ENCODE results near the gene TM6SF1.

Gene TM6SF1

DNA sequence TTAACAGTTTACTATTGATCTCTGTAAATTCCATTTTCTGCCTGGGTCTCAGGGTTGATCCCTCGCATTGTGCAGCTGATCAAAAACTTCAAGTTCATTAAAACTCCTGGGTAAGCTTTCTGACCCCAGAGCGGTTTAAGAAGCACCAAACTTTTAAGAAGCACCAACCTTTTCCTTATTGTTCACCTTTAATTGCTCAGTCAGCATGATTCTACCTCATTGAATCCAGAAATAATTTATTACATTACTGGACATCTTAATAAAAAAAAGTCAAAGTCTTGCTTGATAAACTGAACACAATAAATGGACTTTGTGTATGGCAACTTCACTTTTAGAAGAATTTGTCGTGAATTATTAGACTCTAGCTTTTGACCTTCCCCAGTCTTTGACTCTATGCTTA, 53.3 kb downstream of the TM6SF1 start:
- Histone ChIP-seq H3K4me3 (replicated peaks; ENCODE audit: low read depth, low read length) (no peak overlapping the region), H3K36me3 (ENCODE audit: control insufficient read depth, insufficient read depth, low read length) (peaks cover 3% of the 10 kb centered on the region; the same call in 1 of the 2 replicates), H3K27me3 (replicated peaks; ENCODE audit: control insufficient read depth, insufficient read depth, low read length) (no peaks in the 10 kb centered on the region)
- TF ChIP-seq, protein P1, sequence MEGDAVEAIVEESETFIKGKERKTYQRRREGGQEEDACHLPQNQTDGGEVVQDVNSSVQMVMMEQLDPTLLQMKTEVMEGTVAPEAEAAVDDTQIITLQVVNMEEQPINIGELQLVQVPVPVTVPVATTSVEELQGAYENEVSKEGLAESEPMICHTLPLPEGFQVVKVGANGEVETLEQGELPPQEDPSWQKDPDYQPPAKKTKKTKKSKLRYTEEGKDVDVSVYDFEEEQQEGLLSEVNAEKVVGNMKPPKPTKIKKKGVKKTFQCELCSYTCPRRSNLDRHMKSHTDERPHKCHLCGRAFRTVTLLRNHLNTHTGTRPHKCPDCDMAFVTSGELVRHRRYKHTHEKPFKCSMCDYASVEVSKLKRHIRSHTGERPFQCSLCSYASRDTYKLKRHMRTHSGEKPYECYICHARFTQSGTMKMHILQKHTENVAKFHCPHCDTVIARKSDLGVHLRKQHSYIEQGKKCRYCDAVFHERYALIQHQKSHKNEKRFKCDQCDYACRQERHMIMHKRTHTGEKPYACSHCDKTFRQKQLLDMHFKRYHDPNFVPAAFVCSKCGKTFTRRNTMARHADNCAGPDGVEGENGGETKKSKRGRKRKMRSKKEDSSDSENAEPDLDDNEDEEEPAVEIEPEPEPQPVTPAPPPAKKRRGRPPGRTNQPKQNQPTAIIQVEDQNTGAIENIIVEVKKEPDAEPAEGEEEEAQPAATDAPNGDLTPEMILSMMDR (IDR thresholded peaks at IDR 0.05; ENCODE audit: insufficient read depth, low read length, poor library complexity, severe bottlenecking), result no peak
- no peak for DNase-seq (ENCODE audit: extremely low read depth, insufficient read length)

DNA sequence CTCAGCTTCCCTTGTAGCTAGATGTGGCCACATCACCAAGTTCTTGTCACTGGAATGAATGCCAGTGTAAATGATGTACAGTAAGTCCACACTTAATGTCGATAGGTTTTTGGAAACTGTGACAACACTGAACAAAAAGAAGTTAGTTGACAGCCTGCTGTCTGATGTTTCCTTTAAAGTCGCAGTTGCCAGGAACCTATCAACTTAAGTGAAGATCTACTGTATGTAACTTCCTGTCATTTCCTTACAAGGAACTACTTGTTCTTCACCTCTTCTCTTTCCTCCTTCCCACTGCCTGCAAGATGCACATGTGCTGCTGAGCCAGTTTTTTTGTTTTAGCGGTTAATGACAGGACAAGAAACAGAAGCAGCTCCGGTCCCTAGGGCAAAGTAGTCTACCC, 55.6 kb downstream of the TM6SF1 start:
- Histone ChIP-seq H3K36me3 (ENCODE audit: control insufficient read depth, insufficient read depth, low read length) (no peaks in the 10 kb centered on the region), H3K4me3 (replicated peaks; ENCODE audit: low read depth, low read length) (no peak overlapping the region), H3K27me3 (replicated peaks; ENCODE audit: control insufficient read depth, insufficient read depth, low read length) (no peaks in the 10 kb centered on the region)
- DNase-seq (ENCODE audit: extremely low read depth, insufficient read length), result no peak
- TF ChIP-seq, protein P1 (IDR thresholded peaks at IDR 0.05; ENCODE audit: insufficient read depth, low read length, poor library complexity, severe bottlenecking), result no peak

DNA sequence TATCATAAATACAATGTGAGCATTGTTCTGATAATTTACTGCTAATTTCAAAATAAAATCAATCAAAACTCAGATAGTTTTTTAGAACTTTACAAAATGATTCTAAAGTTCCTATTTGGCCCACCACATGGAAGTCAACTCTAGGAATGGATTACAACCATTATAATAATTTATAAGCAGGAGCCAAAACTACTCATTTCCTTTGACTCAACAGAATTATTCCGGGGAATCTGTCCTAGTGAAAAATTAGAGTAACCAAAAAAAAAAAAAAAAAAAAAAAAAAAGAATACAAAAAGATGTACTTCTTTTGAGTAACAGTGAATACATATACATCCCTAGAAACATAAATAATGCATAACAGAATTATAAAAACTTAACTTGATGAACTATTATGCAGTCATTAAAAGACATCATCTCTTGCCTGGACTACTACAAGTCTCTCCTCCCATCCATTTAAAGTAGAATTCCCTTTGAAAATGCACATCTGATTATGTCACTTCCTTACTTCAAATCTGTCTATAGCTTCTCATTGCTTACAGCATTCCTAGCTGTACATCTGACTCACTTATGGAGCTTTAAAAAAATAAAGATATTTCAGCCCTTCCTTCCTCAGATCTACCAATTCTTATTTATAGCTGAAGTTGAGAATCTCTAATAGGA, 56.8 kb downstream of the TM6SF1 start:
- H3K27me3 ChIP-seq (replicated peaks; ENCODE audit: control insufficient read depth, insufficient read depth, low read length), result no peaks in the 10 kb centered on the region
- no peak overlapping the region; the same call in 1 of the 2 replicates for H3K4me3 ChIP-seq (replicated peaks; ENCODE audit: low read depth, low read length)
- no peak for DNase-seq (ENCODE audit: extremely low read depth, insufficient read length)
- H3K36me3 ChIP-seq (ENCODE audit: control insufficient read depth, insufficient read depth, low read length), result no peaks in the 10 kb centered on the region
- TF ChIP-seq, protein P1 (IDR thresholded peaks at IDR 0.05; ENCODE audit: insufficient read depth, low read length, poor library complexity, severe bottlenecking), result no peak

DNA sequence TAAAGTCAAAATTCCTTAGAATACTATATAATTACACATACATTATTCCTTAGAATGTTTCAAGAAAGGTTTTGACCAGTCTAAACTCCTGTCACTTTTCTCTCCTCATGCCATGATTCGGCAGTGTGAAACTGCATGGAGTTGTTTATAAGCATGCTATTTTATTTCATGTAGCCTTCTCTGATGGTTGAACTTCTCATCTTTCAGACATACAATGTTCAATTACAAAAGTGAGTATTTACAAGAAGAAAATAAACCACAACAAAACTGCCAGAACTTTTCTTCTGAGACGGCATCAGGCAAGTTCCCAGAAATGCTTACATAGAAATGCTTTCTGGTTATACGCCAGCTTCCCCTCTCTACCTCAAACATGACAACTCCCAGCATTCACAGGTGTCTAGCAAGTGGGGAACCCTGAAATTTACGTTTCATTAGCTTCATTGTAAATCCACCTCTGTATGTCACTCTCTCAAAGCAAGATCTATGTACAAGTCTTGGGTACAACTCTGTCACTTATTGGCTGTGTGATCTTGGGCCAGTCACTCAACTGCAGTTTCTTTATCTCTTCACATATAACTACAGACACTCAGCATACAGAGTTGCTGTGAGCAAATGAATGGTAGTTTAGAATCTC, 57.4 kb downstream of the TM6SF1 start:
- TF ChIP-seq, protein P1 (IDR thresholded peaks at IDR 0.05; ENCODE audit: insufficient read depth, low read length, poor library complexity, severe bottlenecking), result no peak
- Histone ChIP-seq H3K4me3 (replicated peaks; ENCODE audit: low read depth, low read length) (peak overlapping the region; percentile 22; the same call in 1 of the 2 replicates), H3K27me3 (replicated peaks; ENCODE audit: control insufficient read depth, insufficient read depth, low read length) (no peaks in the 10 kb centered on the region), H3K36me3 (ENCODE audit: control insufficient read depth, insufficient read depth, low read length) (no peaks in the 10 kb centered on the region)
- no peak for DNase-seq (ENCODE audit: extremely low read depth, insufficient read length)

DNA sequence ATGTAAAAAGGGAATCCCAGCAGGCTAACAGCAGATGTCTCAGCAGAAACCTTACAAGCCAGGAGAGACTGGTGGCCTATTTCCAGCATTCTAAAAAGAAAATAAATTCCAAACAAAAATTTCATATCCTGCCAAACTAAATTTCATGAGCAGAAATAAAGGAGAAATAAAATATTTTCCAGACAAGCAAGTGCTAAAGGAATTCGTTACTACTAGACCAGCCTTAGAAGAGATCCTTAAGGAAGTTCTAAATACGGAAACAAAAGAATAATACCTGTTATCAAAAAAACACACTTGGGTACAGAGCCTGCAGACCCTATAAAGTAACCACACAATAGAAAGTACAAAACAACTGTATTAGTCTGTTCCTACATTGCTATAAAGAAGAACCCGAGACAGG, 58.8 kb downstream of the TM6SF1 start:
- no peak for DNase-seq (ENCODE audit: extremely low read depth, insufficient read length)
- Histone ChIP-seq H3K36me3 (ENCODE audit: control insufficient read depth, insufficient read depth, low read length) (no peaks in the 10 kb centered on the region), H3K4me3 (replicated peaks; ENCODE audit: low read depth, low read length) (no peak overlapping the region), H3K27me3 (replicated peaks; ENCODE audit: control insufficient read depth, insufficient read depth, low read length) (no peaks in the 10 kb centered on the region)
- TF ChIP-seq, protein P1 (IDR thresholded peaks at IDR 0.05; ENCODE audit: insufficient read depth, low read length, poor library complexity, severe bottlenecking), result no peak
